H1 (cell line): ENCODE results near the gene CYP4B1. TPM values are rescaled to one million over a fixed set of nuclear protein-coding genes. Genes with fewer than 3 reads are reported as not detected.

ENCODE experiments used
- CTCF ChIA-PET: fragments of 300-600 bp; sonication (Branson Sonifier 250); formaldehyde crosslinking; loops from one replicate; lab custom pipeline; 2021; ENCODE audit not compliant: partially characterized antibody; lab: Charles Lee
- POLR2A ChIA-PET: fragments of 300-600 bp; sonication (Branson Sonifier 250); formaldehyde crosslinking; loops from one replicate; lab custom pipeline; 2021; ENCODE audit warnings: inconsistent platforms; ENCODE audit not compliant: partially characterized antibody; lab: Charles Lee
- DNase-seq, 2 experiments: peaks; one replicate each; pipeline versions ENCODE4 v3.0.0 to v3.0.0-alpha.2; 2010 to 2022; ENCODE audit warnings: low spot score in 2 of 2, low read depth in 1 of 2, mixed read lengths in 1 of 2
- FAIRE-seq: peaks from 2 replicates; lab custom pipeline; 2011; peaks lifted over from hg19 to GRCh38; lab: Jason Lieb, UNC
- H2AFZ ChIP-seq: 2 replicates; pipeline ENCODE4 v1.8.1; 2012; ENCODE audit warnings: low read length, inconsistent platforms
- H2AK5ac ChIP-seq: 2 replicates; pipeline ENCODE4 v1.6.1; 2013; ENCODE audit warnings: low read depth, low read length
- H2BK120ac ChIP-seq: replicated peaks from 2 replicates; pipeline ENCODE3; 2013; ENCODE audit warnings: low read depth, low read length, inconsistent platforms
- H2BK12ac ChIP-seq: 2 replicates; pipeline ENCODE4 v1.6.1; 2013; ENCODE audit warnings: low read depth, low read length
- H2BK15ac ChIP-seq: 2 replicates; pipeline ENCODE4 v1.6.1; 2013; ENCODE audit warnings: low read length
- H2BK20ac ChIP-seq: 2 replicates; pipeline ENCODE4 v1.6.1; 2013; ENCODE audit warnings: low read length
- H2BK5ac ChIP-seq: 2 replicates; pipeline ENCODE4 v1.6.1; 2013; ENCODE audit warnings: low read depth, low read length
- H3K14ac ChIP-seq: 2 replicates; pipeline ENCODE4 v1.6.1; 2013; ENCODE audit warnings: inconsistent platforms; ENCODE audit not compliant: insufficient read length
- H3K18ac ChIP-seq: 2 replicates; pipeline ENCODE4 v1.6.1; 2013; ENCODE audit warnings: low read length; ENCODE audit errors: extremely low read depth
- H3K23ac ChIP-seq: 2 replicates; pipeline ENCODE4 v1.6.1; 2013; ENCODE audit warnings: inconsistent platforms; ENCODE audit not compliant: insufficient read length
- H3K23me2 ChIP-seq: 2 replicates; pipeline ENCODE4 v1.6.1; 2013; ENCODE audit warnings: low read depth, low read length
- H3K27ac ChIP-seq: 2 replicates; pipeline ENCODE4 v1.6.1; 2011; ENCODE audit warnings: low read depth, low read length, inconsistent platforms
- H3K27me3 ChIP-seq, 4 experiments: replicated peaks in 1 of 4; 1 replicate in 1 of 4; 2 replicates in 3 of 4; pipeline versions ENCODE4 v1.6.1 to v1.8.1; 2011 to 2013; ENCODE audit warnings: low read length in 3 of 4, mild to moderate bottlenecking in 3 of 4, inconsistent platforms in 2 of 4, mixed read lengths in 2 of 4, moderate library complexity in 1 of 4; ENCODE audit not compliant: control insufficient read depth in 3 of 4, insufficient read depth in 3 of 4; ENCODE audit errors: extremely low read depth in 1 of 4
- H3K36me3 ChIP-seq, 4 experiments: 2 replicates each; pipeline versions ENCODE4 v1.6.1 to v1.8.1; 2011 to 2013; ENCODE audit warnings: mild to moderate bottlenecking in 4 of 4, low read length in 3 of 4, moderate library complexity in 2 of 4, control low read depth in 1 of 4, inconsistent platforms in 1 of 4; ENCODE audit not compliant: insufficient read depth in 4 of 4, control insufficient read depth in 2 of 4
- H3K4ac ChIP-seq: replicated peaks from 2 replicates; pipeline ENCODE3; 2013; ENCODE audit warnings: low read length, low read depth, mixed read lengths, inconsistent platforms; ENCODE audit not compliant: insufficient read length
- H3K4me1 ChIP-seq, 4 experiments: replicated peaks in 1 of 4; 1 replicate in 1 of 4; 2 replicates in 3 of 4; pipeline versions ENCODE4 v1.6.1 to v1.8.1; 2011 to 2013; ENCODE audit warnings: low read length in 3 of 4, inconsistent platforms in 2 of 4, mixed read lengths in 1 of 4; ENCODE audit not compliant: insufficient read depth in 4 of 4, control insufficient read depth in 3 of 4
- H3K4me2 ChIP-seq, 2 experiments: 2 replicates each; pipeline versions ENCODE4 v1.6.1 to v1.8.1; 2011 to 2013; ENCODE audit warnings: low read depth in 2 of 2, low read length in 2 of 2, control low read depth in 1 of 2, inconsistent platforms in 1 of 2, mild to moderate bottlenecking in 1 of 2; ENCODE audit not compliant: insufficient read depth in 1 of 2
- H3K4me3 ChIP-seq, 4 experiments: fragments of 200-600, 300-600 bp in 1 of 4; sonication (generic), shearing (Covaris generic), sonication (Bioruptor Twin) in 1 of 4; 2 replicates each; pipeline versions ENCODE4 v1.5.1 to v1.8.1; 2011 to 2016; ENCODE audit warnings: low read length in 4 of 4, low read depth in 3 of 4, control low read depth in 2 of 4, inconsistent platforms in 2 of 4, mild to moderate bottlenecking in 2 of 4, mixed read lengths in 1 of 4, moderate library complexity in 1 of 4; ENCODE audit not compliant: insufficient read depth in 2 of 4; ENCODE audit errors: extremely low read depth in 1 of 4
- H3K56ac ChIP-seq: replicated peaks from 2 replicates; pipeline ENCODE3; 2013; ENCODE audit warnings: low read depth, mild to moderate bottlenecking, mixed read lengths, low read length, inconsistent platforms; ENCODE audit not compliant: insufficient read length
- H3K79me1 ChIP-seq: 2 replicates; pipeline ENCODE4 v1.6.1; 2013; ENCODE audit warnings: low read depth, low read length, control low read depth
- H3K79me2 ChIP-seq, 2 experiments: 2 replicates each; pipeline versions ENCODE4 v1.6.1 to v1.8.1; 2012 to 2013; ENCODE audit warnings: low read length in 2 of 2, mild to moderate bottlenecking in 2 of 2, inconsistent platforms in 1 of 2; ENCODE audit not compliant: insufficient read depth in 2 of 2, control insufficient read depth in 1 of 2
- H3K9ac ChIP-seq, 4 experiments: replicated peaks in 1 of 4; 1 replicate in 1 of 4; 2 replicates in 3 of 4; pipeline versions ENCODE4 v1.6.1 to v1.8.1; 2011 to 2013; ENCODE audit warnings: low read depth in 3 of 4, low read length in 3 of 4, control low read depth in 2 of 4, mild to moderate bottlenecking in 2 of 4, moderate library complexity in 2 of 4, inconsistent platforms in 1 of 4; ENCODE audit errors: extremely low read depth in 1 of 4
- H3K9me3 ChIP-seq, 2 experiments: 2 replicates each; pipeline versions ENCODE4 v1.6.1 to v1.8.1; 2012 to 2013; ENCODE audit warnings: mild to moderate bottlenecking in 2 of 2, moderate library complexity in 2 of 2, control low read depth in 1 of 2, inconsistent platforms in 1 of 2, low read depth in 1 of 2, low read length in 1 of 2, mixed read lengths in 1 of 2; ENCODE audit not compliant: insufficient read depth in 2 of 2
- H4K20me1 ChIP-seq, 2 experiments: replicated peaks in 1 of 2; 2 replicates each; pipeline versions ENCODE3 to v1.8.1; 2011 to 2013; ENCODE audit warnings: inconsistent platforms in 2 of 2, low read length in 2 of 2, mild to moderate bottlenecking in 1 of 2; ENCODE audit not compliant: insufficient read depth in 2 of 2, control insufficient read depth in 1 of 2
- H4K5ac ChIP-seq: 2 replicates; pipeline ENCODE4 v1.6.1; 2013; ENCODE audit warnings: low read length, low read depth, mixed read lengths, inconsistent platforms; ENCODE audit not compliant: insufficient read length
- H4K8ac ChIP-seq: 2 replicates; pipeline ENCODE4 v1.8.0; 2013; ENCODE audit warnings: mild to moderate bottlenecking, moderate library complexity, low read length, inconsistent platforms; ENCODE audit not compliant: insufficient read depth; ENCODE audit errors: extremely low read depth
- H4K91ac ChIP-seq: replicated peaks from 2 replicates; pipeline ENCODE3; 2013; ENCODE audit warnings: low read length, mixed read lengths, inconsistent platforms; ENCODE audit not compliant: insufficient read length
- BACH1 ChIP-seq: IDR thresholded peaks from 2 replicates; pipeline ENCODE4 v1.6.1; 2012; ENCODE audit warnings: low read length, improper control_type of control experiment
- CHD2 ChIP-seq: IDR thresholded peaks from 2 replicates; pipeline ENCODE4 v1.6.1; 2012; ENCODE audit warnings: low read length, improper control_type of control experiment
- CREB1 ChIP-seq: IDR thresholded peaks from 2 replicates; pipeline ENCODE4 v1.6.1; 2012; ENCODE audit warnings: inconsistent platforms
- HDAC2 ChIP-seq, 2 experiments: fragments of 300-600 bp in 1 of 2; sonication (generic) in 1 of 2; IDR thresholded peaks; 2 replicates each; pipeline ENCODE4 v1.6.1; 2011 to 2012; ENCODE audit warnings: low read depth in 2 of 2, low read length in 2 of 2, mild to moderate bottlenecking in 2 of 2, moderate library complexity in 2 of 2, borderline replicate concordance in 1 of 2, inconsistent platforms in 1 of 2
- KDM1A ChIP-seq: fragments of 200-600, 300-600 bp; sonication (generic); IDR thresholded peaks from 2 replicates; pipeline ENCODE4 v1.7.1; 2016; ENCODE audit warnings: mild to moderate bottlenecking, low read length, borderline replicate concordance
- KDM4A ChIP-seq: IDR thresholded peaks from one replicate; pipeline ENCODE4 v1.7.1; 2012; ENCODE audit warnings: low read depth, mild to moderate bottlenecking, moderate library complexity, low read length, inconsistent platforms; ENCODE audit not compliant: severe bottlenecking
- MAX ChIP-seq: IDR thresholded peaks from 2 replicates; pipeline ENCODE4 v1.6.1; 2012; ENCODE audit warnings: inconsistent platforms
- NRF1 ChIP-seq: IDR thresholded peaks from 2 replicates; pipeline ENCODE4 v1.6.1; 2011; ENCODE audit warnings: mild to moderate bottlenecking, low read depth, low read length, improper control_type of control experiment
- POU5F1 ChIP-seq: IDR thresholded peaks from 2 replicates; pipeline ENCODE4 v1.6.1; 2011; ENCODE audit warnings: low read depth, mild to moderate bottlenecking, low read length, moderate library complexity
- RBBP5 ChIP-seq: IDR thresholded peaks from 2 replicates; pipeline ENCODE4 v1.7.1; 2012; ENCODE audit warnings: low read depth, mild to moderate bottlenecking, inconsistent platforms, low read length, moderate library complexity, borderline replicate concordance
- SP4 ChIP-seq: IDR thresholded peaks from 2 replicates; pipeline ENCODE4 v1.6.1; 2012; ENCODE audit warnings: low read length, inconsistent platforms
- WGBS, 2 experiments: shearing (Covaris generic) in 1 of 2; methylation state at CpG; one replicate each; pipeline versions ENCODE4 v1.1.6 to v1.1.7; 2013 to 2015; ENCODE audit warnings: low lambda C conversion rate in 2 of 2, mixed read lengths in 2 of 2, inconsistent platforms in 1 of 2, low coverage in 1 of 2, missing lambda C conversion rate in 1 of 2; ENCODE audit not compliant: insufficient replicate concordance in 2 of 2, insufficient coverage in 1 of 2, insufficient read length in 1 of 2; ENCODE audit errors: extremely low coverage in 1 of 2, missing lambda C conversion rate in 1 of 2; 5-methylcytosine and 5-hydroxymethylcytosine counted together
- polyA plus RNA-seq, 7 experiments: library from polyadenylated mRNA; depleted of rRNA in 3 of 7; stranded (reverse) in 5 of 7; unstranded in 2 of 7; fragments of >200 nt in 5 of 7; fragments of 200-250 nt in 2 of 7; gene quantifications; 1 replicate in 5 of 7; 2 replicates in 1 of 7; 4 replicates in 1 of 7; pipeline versions ENCODE4 v1.2.1 to v1.2.3, GENCODE V29; 2011 to 2013; ENCODE audit warnings: missing spikeins in 2 of 7, mixed read lengths in 2 of 7
- total RNA-seq: library from RNA; stranded (reverse); fragmentation: NEBNext Ultra II Directional; extraction: Animal tissue kit (Norgen Biotek cat#: 25700); gene quantifications from 2 replicates; pipeline ENCODE4 v1.2.1, GENCODE V29; 2021

The CYP4B1 gene
- total and polyA plus RNA-seq, 2 of the 8 experiments (the other 6 are each of a cell fraction or from before 2014, with no cell fraction given) = 0.23 TPM; not detected in 1

GRCh38 chr1:46807046-46807972 is 8.5 kb downstream of the CYP4B1 start:
- Histone ChIP-seq H3K27me3 (no peaks in the 10 kb centered on the region; a peak in 1 of 7 replicates), H4K8ac (no peak overlapping the region), H3K14ac (no peak overlapping the region), H3K36me3 (no peaks in the 10 kb centered on the region), H3K79me1 (no peaks in the 10 kb centered on the region), H3K18ac (no peak overlapping the region; the same call in 1 of the 2 replicates), H3K23me2 (no peaks in the 10 kb centered on the region), H2BK5ac (no peak overlapping the region), H3K9ac (no peak overlapping the region), H3K27ac (no peak overlapping the region), H2BK15ac (no peak overlapping the region), H4K20me1 (no peaks in the 10 kb centered on the region), H3K4ac (no peak overlapping the region), H3K9me3 (no peaks in the 10 kb centered on the region), H3K4me2 (no peak overlapping the region), H2AFZ (no peak overlapping the region), H3K79me2 (no peaks in the 10 kb centered on the region), H3K23ac (no peak overlapping the region), H2BK120ac (no peak overlapping the region), H4K91ac (no peak overlapping the region), H2AK5ac (no peak overlapping the region), H2BK20ac (no peak overlapping the region), H3K56ac (no peak overlapping the region), H3K4me1 (no peaks in the 10 kb centered on the region), H4K5ac (no peak overlapping the region), H3K4me3 (no peak overlapping the region), H2BK12ac (no peak overlapping the region)
- no peak for TF ChIP-seq BACH1
- TF ChIP-seq SP4 = no peak
- TF ChIP-seq KDM4A = no peak
- no peak for TF ChIP-seq CHD2
- no peak for TF ChIP-seq MAX
- TF ChIP-seq POU5F1 = no peak
- TF ChIP-seq HDAC2 (IDR thresholded peaks at IDR 0.05; ENCODE audit: borderline replicate concordance in 1 of 2, low read depth in 2 of 2, low read length in 2 of 2) = no peak
- no peak for TF ChIP-seq CREB1
- TF ChIP-seq RBBP5 = no peak
- TF ChIP-seq KDM1A = no peak
- no peak for TF ChIP-seq NRF1
- DNase-seq (no peak), FAIRE-seq (no peak)
- ChIA-PET POLR2A (interaction anchor here (0.7 kb wide), 1 partner anchor 103 kb away, joined by 3 read pairs; no protein-coding TSS in a partner anchor), CTCF (interaction anchor here (0.6 to 0.7 kb wide), 3 partner anchors 20 to 114 kb away, joined by 3 to 5 read pairs (median 4); no protein-coding TSS in a partner anchor)
- WGBS, 2 experiments = 87% methylated on average over 7 of the region's 7 CpGs; no CpG with 5 or more reads in 1 of the 2 experiments
